DMS153 (cell line): ENCODE measurements around the gene LRATD1.
A peak's percentile ranks its signal among the peaks of the same experiment; 100 is the strongest.

Source experiments
- DNase-seq: peaks from one replicate; lab custom pipeline; 2025; lab: John Stamatoyannopoulos, UW

The LRATD1 gene

GRCh38 chr2:14633461-14634181 lies 1.1 kb downstream of the LRATD1 start:
- no peak for DNase-seq

- DNase-seq: no peak
These were observed 1.6 kb downstream of the LRATD1 start for GRCh38 chr2:14634182-14634488.

- DNase-seq: peak; percentile 80
These were observed 2.2 kb downstream of the LRATD1 start for GRCh38 chr2:14634489-14635390.

GRCh38 chr2:14635391-14635871 lies 2.9 kb downstream of the LRATD1 start:
- DNase-seq: peak; percentile 84

GRCh38 chr2:14638488-14638887 lies 6.0 kb downstream of the LRATD1 start:
- DNase-seq: no peak

GRCh38 chr2:14641116-14641515 lies 8.6 kb downstream of the LRATD1 start:
- no peak for DNase-seq

- no peak for DNase-seq
These were observed 10.0 kb downstream of the LRATD1 start for GRCh38 chr2:14642499-14642898.

- no peak for DNase-seq
These were observed 15.2 kb downstream of the LRATD1 start for GRCh38 chr2:14647714-14648113.

GRCh38 chr2:14650066-14650465 lies 17.5 kb downstream of the LRATD1 start:
- no peak for DNase-seq

GRCh38 chr2:14654835-14655282 lies 22.3 kb downstream of the LRATD1 start:
- no peak for DNase-seq

- no peak for DNase-seq
These were observed 23.6 kb downstream of the LRATD1 start for GRCh38 chr2:14656146-14656545.

GRCh38 chr2:14661163-14661562 lies 28.6 kb downstream of the LRATD1 start:
- no peak for DNase-seq

GRCh38 chr2:14673351-14673875 lies 40.9 kb downstream of the LRATD1 start:
- no peak for DNase-seq

GRCh38 chr2:14675489-14675888 lies 43.0 kb downstream of the LRATD1 start:
- DNase-seq: no peak

- no peak for DNase-seq
These were observed 43.9 kb downstream of the LRATD1 start for GRCh38 chr2:14676371-14676770.

- no peak for DNase-seq
These were observed 44.5 kb downstream of the LRATD1 start for GRCh38 chr2:14677039-14677438.

- no peak for DNase-seq
These were observed 46.2 kb downstream of the LRATD1 start for GRCh38 chr2:14678761-14679160.

- no peak for DNase-seq
These were observed 49.1 kb downstream of the LRATD1 start for GRCh38 chr2:14681608-14682007.
